Kidney epithelial cell (primary cell): ENCODE data around the gene IER2. TPM values are rescaled to one million over a fixed set of nuclear protein-coding genes. Genes with fewer than 3 reads are reported as not detected.
"Not testable (repeated sequence)": the region's sequence is repeated elsewhere in the genome, so short reads cannot be mapped to it uniquely, and the experiment has no call there.

Experiments
- DNase-seq: peaks from one replicate; pipeline ENCODE4 v3.0.0-alpha.2; 2010; ENCODE audit warnings: low read depth
- H3K27me3 ChIP-seq: 2 replicates; pipeline ENCODE4 v1.6.0; 2011; ENCODE audit warnings: low read length; ENCODE audit not compliant: control insufficient read depth, insufficient read depth
- H3K36me3 ChIP-seq: 2 replicates; pipeline ENCODE4 v1.5.1; 2011; ENCODE audit warnings: low read length; ENCODE audit not compliant: control insufficient read depth, insufficient read depth
- H3K4me3 ChIP-seq: 2 replicates; pipeline ENCODE4 v1.5.1; 2011; ENCODE audit warnings: low read depth, mild to moderate bottlenecking, control low read depth, low read length
- CTCF ChIP-seq: IDR thresholded peaks from 2 replicates; pipeline ENCODE4 v1.5.1; 2011; ENCODE audit warnings: mild to moderate bottlenecking, moderate library complexity, low read length, control low read depth, inconsistent platforms; ENCODE audit not compliant: insufficient read depth, poor library complexity, severe bottlenecking
- total RNA-seq: library from RNA; depleted of rRNA; stranded (reverse); fragments of >200 nt; gene quantifications from 2 replicates; pipeline ENCODE4 v1.2.3, GENCODE V29; 2015

Gene IER2
- total RNA-seq, 1 donor from 2014 or later = 130 TPM

GRCh38 chr19:13189600-13189999, 39.4 kb downstream of the IER2 start:
- Histone ChIP-seq H3K36me3 (no peaks in the 10 kb centered on the region), H3K4me3 (no peak overlapping the region), H3K27me3 (no peaks in the 10 kb centered on the region)
- no peak for DNase-seq
- no peak for TF ChIP-seq CTCF

GRCh38 chr19:13190781-13191540, 40.8 kb downstream of the IER2 start:
- no peaks in the 10 kb centered on the region for H3K27me3 ChIP-seq
- DNase-seq = no peak
- H3K36me3 ChIP-seq = no peaks in the 10 kb centered on the region
- H3K4me3 ChIP-seq = no peak overlapping the region
- no peak for TF ChIP-seq CTCF

- TF ChIP-seq CTCF = no peak
- H3K36me3 ChIP-seq = no peaks in the 10 kb centered on the region
- no peak for DNase-seq
- no peak overlapping the region for H3K4me3 ChIP-seq
- H3K27me3 ChIP-seq = no peaks in the 10 kb centered on the region
These were observed 45.5 kb downstream of the IER2 start for GRCh38 chr19:13195678-13196077.

- Histone ChIP-seq H3K27me3 (no peaks in the 10 kb centered on the region), H3K4me3 (no peak overlapping the region), H3K36me3 (no peaks in the 10 kb centered on the region)
- no peak for DNase-seq
- TF ChIP-seq CTCF = no peak
These were observed 48.4 kb downstream of the IER2 start for GRCh38 chr19:13198634-13199033.

DNA sequence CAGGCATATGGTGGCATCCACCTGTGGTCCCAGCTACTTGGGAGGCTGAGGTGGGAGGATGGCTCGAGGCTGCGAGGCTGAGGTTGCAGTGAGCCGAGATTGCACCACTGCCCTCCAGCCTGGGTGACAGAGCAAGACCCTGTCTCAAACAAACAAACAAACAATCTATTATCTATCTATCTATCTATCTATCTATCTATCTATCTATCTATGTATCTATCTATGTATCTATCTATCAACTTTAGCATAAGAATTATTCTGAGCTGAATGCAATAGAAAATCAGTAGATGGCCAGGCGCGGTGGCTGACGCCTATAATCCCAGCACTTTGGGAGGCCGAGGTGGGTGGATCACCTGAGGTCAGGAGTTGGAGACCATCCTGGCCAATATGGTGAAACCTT, 51.9 kb downstream of the IER2 start:
- H3K27me3 ChIP-seq, H3K4me3 ChIP-seq, DNase-seq, H3K36me3 ChIP-seq: not testable (repeated sequence)

Other genes with a start within 250 kb of the IER2 start
- gene SYCE2, start 231.1 kb upstream of the IER2 start, total RNA-seq = 0.13 and 0.48 TPM in 2 replicates
- gene FARSA, start 216.7 kb upstream of the IER2 start, total RNA-seq = 90.6 and 93.7 TPM in 2 replicates
- gene CALR, start 211.8 kb upstream of the IER2 start, total RNA-seq = 936 and 958 TPM in 2 replicates
- 138 and 146 TPM in 2 replicates for gene RAD23A, start 204.5 kb upstream of the IER2 start, total RNA-seq
- gene GADD45GIP1, start 193.2 kb upstream of the IER2 start, total RNA-seq = 60.1 and 78.0 TPM in 2 replicates
- not detected in 2 replicates for gene DAND5, start 180.8 kb upstream of the IER2 start, total RNA-seq
- gene NFIX, start 154.9 kb upstream of the IER2 start, total RNA-seq = 6.7 and 9.7 TPM in 2 replicates
- gene LYL1, start 47.6 kb upstream of the IER2 start, total RNA-seq = 3.3 and 5.3 TPM in 2 replicates
- 69.4 and 74.7 TPM in 2 replicates for gene TRMT1, start 33.7 kb upstream of the IER2 start, total RNA-seq
- 66.1 and 87.8 TPM in 2 replicates for gene NACC1, start 32.1 kb upstream of the IER2 start, total RNA-seq
- gene STX10, start within 50 bp of the IER2 start, total RNA-seq = 66.2 and 70.2 TPM in 2 replicates